ENCODE data around the gene ILKAP. TPM values are rescaled to one million over a fixed set of nuclear protein-coding genes. Genes with fewer than 3 reads are reported as not detected.

ILKAP gene
- total and polyA plus RNA-seq, 3 experiments from 2014 or later = 39.7 to 66.2 (median 61.9) TPM

GRCh38 chr2:238140721-238141540, 62.6 kb downstream of the ILKAP start:
- H3K9me3 Mint-ChIP-seq = no peaks in the 10 kb centered on the region
- no peak overlapping the region for H3K4me3 ChIP-seq (ENCODE audit: low read length)
- no peak for DNase-seq
- no peaks in the 10 kb centered on the region for H3K36me3 Mint-ChIP-seq
- no peak overlapping the region for H3K27ac Mint-ChIP-seq
- H3K9me3 ChIP-seq (ENCODE audit: low read length) = no peaks in the 10 kb centered on the region
- H3K4me1 ChIP-seq (ENCODE audit: insufficient read depth, low read length) = peaks cover 5% of the 10 kb centered on the region
- no peak overlapping the region for H3K4me3 Mint-ChIP-seq
- ChIA-PET POLR2A (no interaction called here), CTCF (no interaction called here)
- no peaks in the 10 kb centered on the region for H3K27me3 ChIP-seq (ENCODE audit: insufficient read depth, low read length, poor library complexity, severe bottlenecking)
- H3K4me1 Mint-ChIP-seq = peaks cover 4 to 7% (median 6%) of the 10 kb centered on the region in 3 donors
- peaks cover 0 to 2% of the 10 kb centered on the region in 2 donors for H3K27me3 Mint-ChIP-seq
- no peak overlapping the region for H3K27ac ChIP-seq (ENCODE audit: low read depth, low read length)
- no peaks in the 10 kb centered on the region for H3K36me3 ChIP-seq (ENCODE audit: insufficient read depth, low read length)

GRCh38 chr2:238140040-238140439, 63.5 kb downstream of the ILKAP start:
- no peak overlapping the region for H3K4me3 Mint-ChIP-seq
- no peak for DNase-seq
- POLR2A ChIA-PET = no interaction called here
- CTCF ChIA-PET = no interaction called here
- Histone ChIP-seq H3K27ac (ENCODE audit: low read depth, low read length) (no peak overlapping the region), H3K9me3 (ENCODE audit: low read length) (no peaks in the 10 kb centered on the region), H3K36me3 (ENCODE audit: insufficient read depth, low read length) (no peaks in the 10 kb centered on the region), H3K27me3 (ENCODE audit: insufficient read depth, low read length, poor library complexity, severe bottlenecking) (no peaks in the 10 kb centered on the region), H3K4me3 (ENCODE audit: low read length) (no peak overlapping the region), H3K4me1 (ENCODE audit: insufficient read depth, low read length) (peaks cover 5% of the 10 kb centered on the region)
- H3K27ac Mint-ChIP-seq = no peak overlapping the region
- peaks cover 0 to 2% of the 10 kb centered on the region in 2 donors for H3K27me3 Mint-ChIP-seq
- H3K9me3 Mint-ChIP-seq = no peaks in the 10 kb centered on the region
- H3K4me1 Mint-ChIP-seq = peaks cover 4 to 7% (median 6%) of the 10 kb centered on the region in 3 donors
- H3K36me3 Mint-ChIP-seq = no peaks in the 10 kb centered on the region

- H3K4me3 Mint-ChIP-seq = no peak overlapping the region
- peaks cover 5% of the 10 kb centered on the region for H3K4me1 ChIP-seq (ENCODE audit: insufficient read depth, low read length)
- no peaks in the 10 kb centered on the region for H3K36me3 Mint-ChIP-seq
- no peak overlapping the region for H3K27ac Mint-ChIP-seq
- DNase-seq = no peak
- no peaks in the 10 kb centered on the region for H3K9me3 ChIP-seq (ENCODE audit: low read length)
- no peak overlapping the region for H3K27ac ChIP-seq (ENCODE audit: low read depth, low read length)
- CTCF ChIA-PET = interaction anchor here (0.7 to 0.8 kb wide), 2 partner anchors 221 to 626 kb away, joined by 3 read pairs; no protein-coding TSS in a partner anchor
- H3K27me3 Mint-ChIP-seq = peaks cover 0 to 2% of the 10 kb centered on the region in 2 donors
- no peaks in the 10 kb centered on the region for H3K27me3 ChIP-seq (ENCODE audit: insufficient read depth, low read length, poor library complexity, severe bottlenecking)
- no peak overlapping the region for H3K4me3 ChIP-seq (ENCODE audit: low read length)
- no peaks in the 10 kb centered on the region for H3K9me3 Mint-ChIP-seq
- POLR2A ChIA-PET = no interaction called here
- H3K4me1 Mint-ChIP-seq = peaks cover 4 to 7% (median 6%) of the 10 kb centered on the region in 3 donors
- H3K36me3 ChIP-seq (ENCODE audit: insufficient read depth, low read length) = no peaks in the 10 kb centered on the region
Measured at GRCh38 chr2:238139196-238140039, 64.1 kb downstream of the ILKAP start.

- Histone ChIP-seq H3K36me3 (ENCODE audit: insufficient read depth, low read length) (no peaks in the 10 kb centered on the region), H3K9me3 (ENCODE audit: low read length) (no peaks in the 10 kb centered on the region), H3K4me1 (ENCODE audit: insufficient read depth, low read length) (peaks cover 5% of the 10 kb centered on the region), H3K27ac (ENCODE audit: low read depth, low read length) (no peak within 1 kb of the TSS), H3K4me3 (ENCODE audit: low read length) (no peak within 1 kb of the TSS), H3K27me3 (ENCODE audit: insufficient read depth, low read length, poor library complexity, severe bottlenecking) (no peaks in the 10 kb centered on the region)
- peaks cover 4 to 7% (median 6%) of the 10 kb centered on the region in 3 donors for H3K4me1 Mint-ChIP-seq
- H3K27ac Mint-ChIP-seq = peak within 1 kb of the TSS in 1 of 8 donors; percentile 75
- no peaks in the 10 kb centered on the region for H3K9me3 Mint-ChIP-seq
- DNase-seq = no peak
- H3K4me3 Mint-ChIP-seq = no peak within 1 kb of the TSS
- POLR2A ChIA-PET = no interaction called here
- peaks cover 0 to 2% of the 10 kb centered on the region in 2 donors for H3K27me3 Mint-ChIP-seq
- no peaks in the 10 kb centered on the region for H3K36me3 Mint-ChIP-seq
- CTCF ChIA-PET = interaction anchor here (0.7 to 0.8 kb wide), 2 partner anchors 221 to 625 kb away, joined by 3 read pairs; no protein-coding TSS in a partner anchor
Measured at GRCh38 chr2:238138331-238139195, 64.9 kb downstream of the ILKAP start, which contains the start of gene KLHL30. KLHL30 (plus strand) TSS chr2:238138668; CDS start chr2:238140755, 2,087 bp downstream.

GRCh38 chr2:238137885-238138284, 65.6 kb downstream of the ILKAP start:
- Histone ChIP-seq H3K27me3 (ENCODE audit: insufficient read depth, low read length, poor library complexity, severe bottlenecking) (no peaks in the 10 kb centered on the region), H3K4me1 (ENCODE audit: insufficient read depth, low read length) (peaks cover 5% of the 10 kb centered on the region), H3K9me3 (ENCODE audit: low read length) (no peaks in the 10 kb centered on the region), H3K27ac (ENCODE audit: low read depth, low read length) (no peak overlapping the region), H3K4me3 (ENCODE audit: low read length) (no peak overlapping the region), H3K36me3 (ENCODE audit: insufficient read depth, low read length) (no peaks in the 10 kb centered on the region)
- ChIA-PET POLR2A (no interaction called here), CTCF (no interaction called here)
- Mint-ChIP-seq H3K27me3 (peaks cover 0 to 2% of the 10 kb centered on the region in 2 donors), H3K4me3 (no peak overlapping the region), H3K27ac (no peak overlapping the region), H3K4me1 (peaks cover 4 to 7% (median 6%) of the 10 kb centered on the region in 3 donors), H3K9me3 (no peaks in the 10 kb centered on the region), H3K36me3 (no peaks in the 10 kb centered on the region)
- DNase-seq = no peak

GRCh38 chr2:238136820-238137537, 66.5 kb downstream of the ILKAP start:
- Mint-ChIP-seq H3K27me3 (peaks cover 0 to 2% of the 10 kb centered on the region in 2 donors), H3K9me3 (no peaks in the 10 kb centered on the region), H3K27ac (no peak overlapping the region), H3K4me3 (no peak overlapping the region), H3K4me1 (peaks cover 4 to 7% (median 6%) of the 10 kb centered on the region in 3 donors), H3K36me3 (no peaks in the 10 kb centered on the region)
- Histone ChIP-seq H3K36me3 (ENCODE audit: insufficient read depth, low read length) (no peaks in the 10 kb centered on the region), H3K4me3 (ENCODE audit: low read length) (no peak overlapping the region), H3K27ac (ENCODE audit: low read depth, low read length) (no peak overlapping the region), H3K9me3 (ENCODE audit: low read length) (no peaks in the 10 kb centered on the region), H3K4me1 (ENCODE audit: insufficient read depth, low read length) (peaks cover 5% of the 10 kb centered on the region), H3K27me3 (ENCODE audit: insufficient read depth, low read length, poor library complexity, severe bottlenecking) (no peaks in the 10 kb centered on the region)
- no peak for DNase-seq
- POLR2A ChIA-PET = no interaction called here
- CTCF ChIA-PET = no interaction called here

- Histone ChIP-seq H3K27ac (ENCODE audit: low read depth, low read length) (no peak overlapping the region), H3K27me3 (ENCODE audit: insufficient read depth, low read length, poor library complexity, severe bottlenecking) (no peaks in the 10 kb centered on the region), H3K4me1 (ENCODE audit: insufficient read depth, low read length) (no peaks in the 10 kb centered on the region), H3K36me3 (ENCODE audit: insufficient read depth, low read length) (no peaks in the 10 kb centered on the region), H3K9me3 (ENCODE audit: low read length) (no peaks in the 10 kb centered on the region), H3K4me3 (ENCODE audit: low read length) (no peak overlapping the region)
- no peak for DNase-seq
- no peak overlapping the region for H3K4me3 Mint-ChIP-seq
- CTCF ChIA-PET = no interaction called here
- H3K9me3 Mint-ChIP-seq = no peaks in the 10 kb centered on the region
- no peaks in the 10 kb centered on the region for H3K4me1 Mint-ChIP-seq
- POLR2A ChIA-PET = interaction anchor here (0.5 kb wide), 1 partner anchor 41 kb away, joined by 6 read pairs; no protein-coding TSS in a partner anchor
- H3K27ac Mint-ChIP-seq = no peak overlapping the region
- peaks cover 0 to 2% of the 10 kb centered on the region in 2 donors for H3K27me3 Mint-ChIP-seq
- no peaks in the 10 kb centered on the region for H3K36me3 Mint-ChIP-seq
Measured at GRCh38 chr2:238135601-238136150, 67.8 kb downstream of the ILKAP start.
